ENCODE measurements around the gene FXYD1. TPM values are rescaled to one million over a fixed set of nuclear protein-coding genes. Genes with fewer than 3 reads are reported as not detected.

The FXYD1 gene
- total RNA-seq, 4 donors from 2014 or later, result 215 to 235 (median 225) TPM

DNA sequence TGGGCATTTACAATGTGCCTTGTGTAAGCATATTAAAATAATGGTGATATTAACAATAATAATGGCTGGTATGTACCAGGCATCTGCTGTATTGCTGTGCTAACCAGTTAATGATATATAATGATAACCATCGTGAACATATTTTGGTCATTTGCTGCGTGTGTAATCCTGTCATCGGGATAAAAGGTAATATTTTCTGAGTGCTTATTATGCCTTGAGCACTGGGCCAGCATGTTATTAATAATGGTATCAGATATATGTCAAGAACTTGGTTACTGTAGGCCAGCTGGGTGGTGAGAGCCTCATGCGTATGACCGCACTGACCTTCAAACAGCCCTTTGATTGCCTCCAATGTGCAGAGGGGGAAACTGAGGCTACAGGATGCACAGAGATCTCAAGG is 45.2 kb upstream of the FXYD1 start:
- no peak overlapping the region for H3K4me3 ChIP-seq
- H3K36me3 ChIP-seq, result no peaks in the 10 kb centered on the region
- H3K9me3 ChIP-seq, result no peaks in the 10 kb centered on the region
- in situ Hi-C loops (cut with MboI; ENCODE audit: low sequenced_read_pairs in 4 of 4), result loop anchor here in 1 of 4 donors (10.0 kb wide), 1 partner anchor 49 kb away; the partner anchor contains the start of gene HPN
- ATAC-seq (no peak), DNase-seq (no peak)
- H3K27me3 ChIP-seq, result no peaks in the 10 kb centered on the region
- no peak overlapping the region for H3K27ac ChIP-seq
- intact Hi-C loops (cut with DNase I; ENCODE audit: low total_unique reads), result no loop called here
- H3K4me1 ChIP-seq, result peaks cover 6 to 9% of the 10 kb centered on the region in 2 donors
- TF ChIP-seq POLR2A (IDR thresholded peaks at IDR 0.05) (no peak), CTCF (IDR thresholded peaks at IDR 0.05 in 4 of 5, conservative IDR thresholded peaks at IDR 0.05 in 1 of 5) (no peak)

DNA sequence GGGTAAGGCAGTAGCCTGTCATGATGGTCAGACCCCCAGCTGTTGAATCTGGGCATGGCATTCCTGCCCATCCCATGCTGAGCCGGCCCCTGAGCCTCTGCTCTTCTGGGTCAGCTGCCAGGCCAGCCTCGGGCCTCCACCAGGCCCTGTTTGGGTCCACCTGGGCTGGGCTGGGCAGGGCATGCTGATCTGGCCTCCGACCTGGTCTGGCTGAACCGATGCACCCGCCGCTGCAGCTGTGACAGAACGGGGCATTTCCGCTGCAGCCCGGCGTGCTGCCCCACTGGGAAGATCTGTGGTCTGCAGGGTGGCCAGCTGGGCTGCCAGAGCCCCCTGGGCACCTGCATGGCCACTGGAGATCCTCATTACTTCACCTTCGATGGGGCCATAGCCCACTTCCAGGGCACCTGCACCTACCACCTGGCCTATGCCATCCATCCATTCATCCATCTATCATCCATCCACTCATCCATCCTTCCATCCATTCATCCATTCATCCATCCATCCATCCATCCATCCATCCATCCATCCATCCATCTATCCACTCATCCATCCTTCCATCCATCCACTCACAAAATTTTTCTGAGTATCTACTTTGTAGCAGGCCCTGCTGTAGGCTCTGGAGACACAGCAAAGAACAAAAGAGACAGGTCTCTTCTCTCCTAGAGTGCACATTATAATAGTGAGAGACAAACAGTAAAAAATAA is 44.5 kb upstream of the FXYD1 start:
- Histone ChIP-seq H3K36me3 (no peaks in the 10 kb centered on the region), H3K9me3 (no peaks in the 10 kb centered on the region), H3K4me1 (peaks cover 6 to 9% of the 10 kb centered on the region in 2 donors), H3K27ac (no peak overlapping the region), H3K4me3 (no peak overlapping the region), H3K27me3 (no peaks in the 10 kb centered on the region)
- ATAC-seq, result no peak
- in situ Hi-C loops (cut with MboI; ENCODE audit: low sequenced_read_pairs in 4 of 4) (loop anchor here in 1 of 4 donors (10.0 kb wide), 1 partner anchor 49 kb away; the partner anchor contains the start of gene HPN), intact Hi-C loops (cut with DNase I; ENCODE audit: low total_unique reads) (no loop called here)
- TF ChIP-seq CTCF (IDR thresholded peaks at IDR 0.05 in 4 of 5, conservative IDR thresholded peaks at IDR 0.05 in 1 of 5) (no peak), POLR2A (IDR thresholded peaks at IDR 0.05) (no peak)
- no peak for DNase-seq

GRCh38 chr19:35094656-35095055 is 44.0 kb upstream of the FXYD1 start:
- intact Hi-C loops (cut with DNase I; ENCODE audit: low total_unique reads) (no loop called here), in situ Hi-C loops (cut with MboI; ENCODE audit: low sequenced_read_pairs in 4 of 4) (loop anchor here in 1 of 4 donors (10.0 kb wide), 1 partner anchor 50 kb away; the partner anchor contains the start of gene HPN)
- Histone ChIP-seq H3K27ac (no peak overlapping the region), H3K4me3 (no peak overlapping the region), H3K27me3 (no peaks in the 10 kb centered on the region), H3K4me1 (peaks cover 6 to 9% of the 10 kb centered on the region in 2 donors), H3K9me3 (no peaks in the 10 kb centered on the region), H3K36me3 (no peaks in the 10 kb centered on the region)
- ATAC-seq (no peak), DNase-seq (no peak)
- no peak for TF ChIP-seq POLR2A (IDR thresholded peaks at IDR 0.05)
- no peak for TF ChIP-seq CTCF (IDR thresholded peaks at IDR 0.05 in 4 of 5, conservative IDR thresholded peaks at IDR 0.05 in 1 of 5)

GRCh38 chr19:35095667-35096368 is 42.8 kb upstream of the FXYD1 start:
- in situ Hi-C loops (cut with MboI; ENCODE audit: low sequenced_read_pairs in 4 of 4) (loop anchor here in 1 of 4 donors (10.0 kb wide), 1 partner anchor 51 kb away; the partner anchor contains the start of gene HPN), intact Hi-C loops (cut with DNase I; ENCODE audit: low total_unique reads) (no loop called here)
- DNase-seq (peak in 1 of 2 donors; percentile 48), ATAC-seq (peak; percentile 49 to 63)
- Histone ChIP-seq H3K36me3 (no peaks in the 10 kb centered on the region), H3K4me1 (peaks cover 2 to 3% of the 10 kb centered on the region in 2 donors), H3K9me3 (no peaks in the 10 kb centered on the region), H3K27ac (no peak overlapping the region), H3K4me3 (no peak overlapping the region), H3K27me3 (no peaks in the 10 kb centered on the region)
- TF ChIP-seq POLR2A (IDR thresholded peaks at IDR 0.05) (no peak), CTCF (IDR thresholded peaks at IDR 0.05 in 4 of 5, conservative IDR thresholded peaks at IDR 0.05 in 1 of 5) (no peak)

Measured in gastrocnemius medialis (tissue), 4 donors.